Subcutaneous adipose tissue (tissue), 4 donors: ENCODE data around the gene RDH11. TPM values are rescaled to one million over a fixed set of nuclear protein-coding genes. Genes with fewer than 3 reads are reported as not detected.

Experiments used
- CTCF ChIP-seq: fragments of 450-650 bp; IDR thresholded peaks from one replicate; pipeline ENCODE4 v1.5.1; 2016; ENCODE audit warnings: low read depth, mild to moderate bottlenecking, control low read depth, antibody characterized with exemption, moderate library complexity
- total RNA-seq, 4 donors: library from RNA; depleted of rRNA; stranded (reverse); fragments of >200 nt; gene quantifications; one replicate each; pipeline ENCODE4 v1.1.0, GENCODE V29; 2016

The RDH11 gene
- total RNA-seq, 4 donors from 2014 or later, result 25.8 to 45.5 (median 32.8) TPM

- no peak for TF ChIP-seq CTCF
Measured at GRCh38 chr14:67665868-67666267, 29.7 kb downstream of the RDH11 start.

DNA sequence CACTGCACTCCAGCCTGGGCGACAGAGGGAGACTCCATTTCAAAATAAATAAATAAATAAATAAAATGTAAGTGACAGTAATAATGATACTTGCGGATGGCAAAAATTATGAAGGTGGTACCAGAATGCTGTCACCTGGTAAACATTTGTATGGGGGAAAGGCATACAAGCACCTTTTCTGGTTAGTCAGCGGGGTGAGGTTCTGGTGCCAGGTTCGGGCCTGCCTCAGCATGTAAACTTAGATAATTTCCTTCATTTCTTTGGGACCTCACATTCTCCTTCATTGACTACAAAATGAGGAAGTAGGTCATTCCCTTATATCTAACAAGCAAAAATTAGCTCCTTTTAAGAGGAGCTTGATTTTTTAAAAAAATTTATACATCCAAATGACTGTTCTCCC, 31.9 kb downstream of the RDH11 start:
- TF ChIP-seq CTCF, result no peak

DNA sequence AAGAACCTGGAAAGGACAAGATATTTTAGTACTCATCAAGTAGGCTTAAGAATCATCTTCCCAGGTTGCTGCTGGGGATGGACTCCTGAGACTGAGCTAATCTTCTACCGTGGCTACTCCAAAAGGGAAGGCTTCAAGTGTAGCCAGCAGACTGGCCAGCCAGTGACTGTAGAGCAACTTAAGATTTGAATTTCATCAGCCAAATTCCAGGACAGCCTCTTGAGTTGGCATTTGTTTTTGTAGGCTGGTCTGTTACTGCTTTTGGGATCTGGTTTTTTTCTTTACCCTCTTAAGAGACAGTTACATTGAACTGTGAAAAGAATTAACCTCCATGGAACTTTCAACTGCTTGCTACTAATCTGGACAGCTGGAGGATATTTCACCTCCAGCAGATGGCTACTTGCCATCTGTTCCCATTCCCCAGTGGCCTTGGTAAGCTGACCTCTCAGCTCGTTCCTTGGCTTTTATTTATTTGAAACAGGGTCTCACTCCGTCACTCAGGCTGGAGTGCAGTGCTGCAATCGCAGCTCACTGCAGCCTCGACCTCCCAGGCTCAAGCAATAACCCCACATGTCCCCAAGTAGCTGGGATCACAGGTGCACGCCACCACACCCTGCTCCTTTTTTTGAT, 41.8 kb downstream of the RDH11 start:
- TF ChIP-seq CTCF, result no peak

DNA sequence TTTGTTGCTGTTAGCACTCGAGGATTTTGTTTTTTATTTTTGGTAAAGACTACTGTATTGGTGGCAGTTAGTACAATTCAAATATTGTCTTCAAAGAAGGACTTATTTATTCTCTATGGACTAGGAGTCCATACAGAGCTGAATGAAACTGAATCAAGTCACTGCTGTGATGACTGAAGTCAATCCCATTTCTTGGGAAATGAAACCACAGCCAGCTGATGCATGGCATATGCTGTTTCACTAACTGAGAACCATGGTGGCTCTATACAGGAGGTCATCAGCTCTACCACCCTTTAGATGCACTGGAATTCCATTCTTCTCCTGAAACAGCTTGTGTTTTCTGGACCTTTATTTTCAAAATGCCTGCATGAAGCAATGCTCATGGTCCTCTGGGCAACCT, 43.4 kb downstream of the RDH11 start:
- no peak for TF ChIP-seq CTCF

- no peak for TF ChIP-seq CTCF
Measured at GRCh38 chr14:67650694-67651093, 44.9 kb downstream of the RDH11 start.

GRCh38 chr14:67650151-67650550, 45.4 kb downstream of the RDH11 start:
- no peak for TF ChIP-seq CTCF

DNA sequence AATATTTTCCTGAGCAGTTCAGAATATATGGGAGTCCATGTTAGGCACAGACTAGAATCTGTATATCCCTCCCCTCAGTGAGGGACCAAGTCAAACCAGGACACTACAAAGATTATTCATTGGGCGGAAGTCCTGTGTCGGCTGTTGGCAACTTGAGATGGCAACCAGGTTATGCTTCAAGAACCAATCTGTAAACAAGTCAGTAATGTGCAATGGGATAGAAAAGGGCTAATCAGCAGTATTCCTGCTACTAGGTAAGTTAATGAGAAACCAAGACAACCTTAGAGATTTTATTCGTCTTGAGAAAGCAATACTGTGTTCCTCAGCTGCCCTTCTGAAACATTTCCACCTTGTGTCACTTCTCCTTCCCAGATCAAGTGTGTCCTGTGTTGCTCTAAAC, 49.4 kb downstream of the RDH11 start:
- no peak for TF ChIP-seq CTCF
